RPMI7951 (cell line): ENCODE data around the gene KLHL12. TPM values are rescaled to one million over a fixed set of nuclear protein-coding genes. Genes with fewer than 3 reads are reported as not detected.
A peak's percentile ranks its signal among the peaks of the same experiment; 100 is the strongest.

ENCODE experiments used
- DNase-seq: peaks from one replicate; pipeline ENCODE4 v3.0.0-alpha.2; 2012; ENCODE audit warnings: low read depth
- total RNA-seq: library from RNA; depleted of rRNA; stranded (reverse); fragments of >200 nt; shearing (Covaris generic); gene quantifications from 2 replicates; pipeline ENCODE4 v1.2.3, GENCODE V29; 2014; rRNA removed

Gene KLHL12
- 16.8 and 19.1 TPM in 2 replicates for total RNA-seq

DNA sequence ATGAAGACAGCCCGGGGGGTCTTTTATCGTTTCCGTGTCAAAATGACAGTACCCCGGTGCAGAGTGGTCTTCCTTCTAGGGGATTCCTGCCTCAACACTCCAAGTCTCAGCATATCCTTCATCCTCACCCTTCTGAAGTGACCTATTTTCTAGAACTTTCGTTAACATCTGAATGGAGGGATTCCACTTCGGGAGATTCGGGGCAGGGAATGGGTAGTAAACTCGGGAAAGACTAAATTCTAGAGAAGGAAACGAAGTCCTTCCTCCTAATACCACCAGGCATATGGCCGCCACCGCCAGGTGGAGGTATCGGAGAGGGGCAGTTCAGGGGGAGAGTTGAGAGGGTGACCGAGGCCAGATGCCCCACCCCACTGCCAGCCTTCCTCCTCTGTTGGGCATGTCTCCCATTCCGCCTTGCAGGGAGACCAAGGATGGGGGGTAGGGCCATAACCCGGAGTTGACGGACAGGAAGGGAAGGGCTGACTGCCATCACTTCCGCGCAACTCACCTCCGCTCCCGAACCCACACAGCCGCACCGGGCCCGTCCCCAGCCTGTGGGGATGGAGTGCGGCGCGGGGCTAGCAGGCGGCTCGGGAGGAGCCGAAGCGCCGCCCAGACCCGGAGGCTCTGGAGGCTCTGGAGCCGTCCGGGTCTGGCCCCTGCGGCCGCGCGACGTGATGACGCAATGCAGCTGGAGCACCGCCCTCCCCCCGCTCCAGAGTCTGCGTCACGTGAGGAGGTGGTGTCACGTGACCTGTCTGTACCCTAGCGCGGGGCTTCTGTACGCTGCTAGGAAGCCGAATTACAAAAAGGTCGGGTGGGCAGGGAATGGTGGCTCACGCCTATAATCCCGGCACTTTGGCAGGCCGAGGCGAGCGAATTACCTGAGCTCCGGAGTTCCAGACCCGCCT lies at the start of gene KLHL12:
KLHL12 (minus strand) TSS at position 654 of the 911 bp plus-strand sequence. CDS start 2,072 bp downstream, outside the sequence.
- DNase-seq, result peak; percentile 95

DNA sequence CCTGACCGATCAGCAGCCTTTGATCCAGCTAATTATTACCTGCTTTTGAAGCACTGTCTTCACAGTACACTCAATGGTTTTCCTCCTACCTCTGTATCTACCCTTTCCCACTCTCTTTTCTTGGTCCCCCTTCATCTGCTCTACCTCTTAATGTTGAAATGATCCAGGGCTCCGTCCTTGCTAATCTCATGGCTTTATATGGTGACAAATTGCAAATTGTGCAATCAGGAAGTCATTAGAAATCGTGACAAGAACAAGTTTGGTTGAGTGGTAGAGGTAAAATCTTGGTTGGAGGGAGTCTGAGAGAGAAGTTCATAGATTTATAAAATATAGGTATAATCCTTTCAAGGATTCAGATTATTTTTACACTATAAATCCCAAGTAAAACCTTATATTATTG lies 49.6 kb upstream of the KLHL12 start:
- DNase-seq, result no peak

DNA sequence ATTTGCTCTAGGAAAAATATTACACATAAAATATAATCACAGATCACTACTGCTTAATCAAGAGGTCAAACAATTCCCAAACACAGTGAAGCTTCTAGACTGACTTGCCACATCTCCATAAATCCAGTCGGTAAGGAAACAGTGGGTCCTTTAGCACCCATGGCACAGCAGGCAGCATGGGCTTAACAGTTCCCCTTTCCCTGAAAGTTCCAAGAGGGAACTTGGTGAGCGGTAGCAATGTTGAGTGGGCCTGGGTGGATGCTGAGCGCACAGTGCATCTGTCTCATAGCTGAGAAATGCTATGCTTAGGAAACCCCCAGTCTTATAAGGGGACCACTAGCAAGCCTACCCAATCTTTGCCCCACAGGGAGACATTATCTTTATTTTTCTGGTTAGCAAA lies 47.8 kb upstream of the KLHL12 start:
- no peak for DNase-seq

DNA sequence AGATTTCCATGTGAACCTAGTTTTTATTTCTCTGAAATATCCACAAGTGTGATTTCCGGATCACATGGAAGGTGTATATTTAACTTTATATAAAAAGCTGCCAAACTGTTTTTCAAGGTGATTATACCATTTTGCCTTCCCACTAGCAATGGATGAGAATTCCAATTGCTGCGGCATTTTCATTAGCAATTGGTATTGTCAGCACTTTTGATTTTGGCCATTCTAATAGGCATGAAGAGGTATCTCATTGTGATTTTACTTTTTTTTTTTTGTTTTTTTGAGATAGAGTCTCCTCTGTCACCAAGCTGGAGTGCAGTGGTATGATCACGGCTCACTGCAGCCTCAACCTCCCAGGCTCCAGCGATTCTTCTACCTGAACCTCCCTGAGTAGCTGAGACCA lies 45.0 kb upstream of the KLHL12 start:
- DNase-seq, result no peak

DNA sequence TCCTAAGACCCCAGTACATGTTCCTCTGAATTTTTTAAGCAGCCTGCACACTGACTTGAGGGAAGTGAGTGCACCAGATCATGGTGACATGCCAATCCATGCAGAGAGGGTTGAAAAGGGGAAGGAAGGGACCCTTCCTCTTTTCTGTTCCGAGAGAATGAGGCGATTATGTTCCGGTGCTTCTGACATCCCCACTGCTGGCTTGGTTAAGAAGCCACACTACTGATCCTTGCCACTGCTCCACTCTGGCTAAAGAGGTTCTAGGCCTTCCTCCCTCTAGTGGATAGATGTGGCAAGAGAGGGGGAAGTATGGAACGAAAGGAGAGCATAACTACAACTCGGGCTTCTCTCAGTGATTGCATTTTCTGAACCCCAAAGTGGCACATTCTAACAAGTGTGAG lies 41.9 kb upstream of the KLHL12 start:
- DNase-seq, result peak; percentile 70

DNA sequence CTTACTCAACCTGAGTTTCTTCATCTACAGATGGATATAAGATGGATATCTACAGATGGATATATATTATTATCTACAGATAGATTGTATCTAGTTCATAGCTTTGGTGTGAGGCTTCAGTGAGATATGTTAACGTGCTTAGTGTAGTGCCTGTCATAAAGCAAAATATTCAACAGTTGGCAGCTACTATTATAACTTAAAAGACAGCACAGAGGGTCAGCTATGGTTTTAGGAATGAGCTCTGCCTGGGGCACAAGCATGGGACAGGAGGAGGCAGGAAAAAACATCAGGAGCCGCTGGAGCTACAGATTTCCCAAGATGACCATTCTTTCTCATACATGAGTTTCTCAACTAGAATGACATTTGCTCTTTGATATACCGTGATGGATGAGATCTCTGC lies 41.3 kb upstream of the KLHL12 start:
- no peak for DNase-seq

DNA sequence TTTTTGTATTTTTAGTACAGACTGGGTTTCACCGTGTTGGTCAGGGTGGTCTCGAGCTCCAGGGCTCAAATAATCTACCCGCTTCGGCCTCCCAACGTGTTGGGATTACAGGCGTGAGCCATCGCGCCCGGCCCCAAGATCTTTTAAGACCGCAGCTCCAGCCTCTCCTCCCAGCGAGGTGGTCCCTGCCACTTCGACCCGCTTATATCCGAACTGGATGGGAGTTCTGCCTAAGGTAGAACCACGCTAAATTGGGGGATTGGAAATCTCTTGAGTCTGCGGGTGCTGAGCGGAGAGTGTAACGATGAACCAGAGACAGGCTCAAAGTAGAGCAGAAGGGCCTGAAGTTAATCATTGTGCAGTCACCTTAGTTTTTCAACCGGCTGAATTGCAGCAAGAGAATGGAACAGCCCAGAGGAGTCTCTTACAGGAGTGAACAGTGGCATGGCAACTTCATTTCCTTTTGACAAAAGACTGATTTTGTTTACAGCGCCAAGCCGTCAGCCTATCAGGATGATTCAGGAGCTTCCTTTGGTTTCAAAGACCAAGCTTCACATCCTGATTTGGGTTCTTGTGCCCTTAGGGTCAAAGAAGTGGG lies 40.7 kb upstream of the KLHL12 start:
- peak; percentile 37 for DNase-seq

DNA sequence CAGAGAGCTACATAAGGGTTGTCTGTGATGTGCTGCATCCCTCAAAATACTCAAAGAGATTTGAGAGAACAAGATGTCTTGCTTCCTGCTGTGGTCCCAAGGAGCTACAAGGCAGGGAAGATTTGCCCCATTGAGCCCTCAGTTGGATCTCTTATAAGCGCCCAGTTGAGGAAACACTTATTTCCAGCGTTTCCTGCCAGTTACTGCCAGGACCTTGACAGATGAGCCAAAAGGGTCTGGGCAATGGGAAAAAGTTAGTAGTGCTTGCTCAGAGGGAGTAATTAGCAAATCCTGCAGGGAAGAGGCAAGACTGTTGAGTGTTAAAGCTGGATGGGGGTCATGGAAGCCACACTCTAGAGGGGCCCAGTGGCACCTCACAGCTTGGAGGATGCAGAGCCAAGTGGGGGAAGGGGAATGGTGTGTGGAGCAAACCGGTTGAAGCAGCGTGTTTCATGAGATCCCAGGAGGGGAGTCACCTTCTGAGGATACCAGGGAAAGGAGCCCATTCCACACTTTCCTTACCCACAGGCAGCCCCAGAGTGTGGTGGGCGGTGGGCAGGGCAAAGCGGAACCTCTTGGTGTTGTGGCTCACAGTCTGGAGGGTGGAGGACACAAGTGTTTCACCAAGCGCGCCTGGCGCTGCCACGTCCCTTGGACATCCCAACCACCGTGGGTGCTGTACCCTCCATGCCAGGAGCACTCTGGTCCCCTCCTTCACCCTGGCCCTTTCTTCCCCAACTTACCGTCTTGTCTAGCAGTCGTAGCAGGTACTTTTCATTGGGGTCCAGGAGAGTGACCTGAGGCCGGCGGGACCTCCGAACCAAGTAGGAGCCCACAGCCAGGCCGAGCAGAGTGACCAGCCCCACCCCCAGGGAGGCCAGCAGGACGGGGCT lies 39.2 kb upstream of the KLHL12 start:
- DNase-seq, result no peak

DNA sequence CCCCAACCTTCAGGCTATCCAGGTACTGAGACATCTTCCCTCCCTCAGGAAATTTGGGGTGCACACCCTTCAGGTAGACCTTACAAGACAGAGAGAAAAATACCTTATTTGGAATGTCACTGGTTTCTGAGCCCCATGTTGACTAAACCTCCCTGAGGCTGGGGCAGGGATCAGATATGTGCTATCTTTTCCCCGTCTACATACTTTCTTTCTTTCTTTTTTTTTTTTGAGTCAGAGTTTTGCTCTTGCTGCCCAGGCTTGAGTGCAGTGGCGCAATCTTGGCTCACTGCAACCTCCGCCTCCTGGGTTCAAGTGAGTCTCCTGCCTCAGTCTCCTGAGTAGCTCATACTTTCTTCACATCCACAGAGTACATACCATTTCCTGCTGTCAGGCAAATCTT lies 38.4 kb upstream of the KLHL12 start:
- DNase-seq, result no peak

DNA sequence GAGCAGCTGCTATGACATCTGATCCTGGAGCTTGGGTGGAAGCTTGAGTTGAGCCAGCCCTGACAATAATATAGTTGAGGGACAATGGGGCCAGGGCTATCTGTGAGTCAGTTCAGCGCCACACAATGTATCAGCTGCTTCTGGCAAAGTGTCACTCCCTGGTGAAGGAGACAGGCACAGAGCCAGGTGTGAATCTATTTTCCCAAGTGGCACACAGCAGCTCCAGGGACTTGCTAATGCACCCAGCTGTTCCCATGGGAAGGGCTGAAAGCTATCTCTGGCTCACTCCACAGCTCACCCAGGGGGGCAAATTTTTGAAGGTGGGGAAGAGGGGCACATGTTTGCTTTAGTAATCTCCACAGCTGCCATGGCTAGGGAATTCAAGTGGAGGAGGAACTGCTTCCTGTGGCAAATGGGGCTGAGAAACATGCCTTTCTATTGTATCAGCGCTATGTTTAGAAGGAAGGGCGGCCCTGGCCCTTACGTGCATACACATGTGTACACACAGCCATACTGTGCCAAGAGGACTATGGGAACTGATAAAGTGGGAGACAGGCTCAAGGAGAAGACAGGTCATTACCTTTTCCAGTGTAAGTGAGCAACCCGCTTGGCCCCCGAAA lies 37.9 kb upstream of the KLHL12 start:
- DNase-seq, result peak; percentile 15

DNA sequence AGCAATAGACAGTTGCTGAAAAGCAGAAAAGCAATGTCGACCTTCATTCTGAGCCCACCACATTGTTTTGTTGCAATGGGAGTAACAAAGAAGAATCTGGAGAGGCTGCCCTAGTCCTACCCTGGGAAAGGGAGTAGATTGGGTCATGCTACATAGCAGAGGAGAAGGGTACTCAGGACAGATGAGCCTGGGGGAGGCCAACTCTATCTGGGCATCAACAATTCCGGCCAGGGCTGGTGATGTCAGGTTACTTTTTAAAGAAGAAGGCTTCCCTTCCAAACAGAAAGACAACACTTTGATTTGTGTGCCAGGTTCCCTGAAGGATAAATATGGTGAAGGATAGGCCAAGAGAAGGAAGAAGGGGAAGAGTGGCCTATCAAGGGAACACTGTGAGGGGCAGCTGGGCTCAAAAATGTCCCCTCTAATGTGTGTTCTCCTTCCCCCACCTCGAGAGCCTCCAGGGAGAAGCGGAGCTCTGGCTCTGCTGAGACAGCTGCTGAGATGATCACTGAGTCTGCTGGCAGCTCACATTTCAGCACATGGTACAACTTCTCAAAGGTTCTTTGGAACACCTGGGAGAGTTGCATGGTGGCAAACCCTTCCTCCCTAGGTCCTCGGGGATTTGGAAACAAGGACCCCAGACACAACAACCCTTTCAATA lies 34.3 kb upstream of the KLHL12 start:
- DNase-seq, result no peak

DNA sequence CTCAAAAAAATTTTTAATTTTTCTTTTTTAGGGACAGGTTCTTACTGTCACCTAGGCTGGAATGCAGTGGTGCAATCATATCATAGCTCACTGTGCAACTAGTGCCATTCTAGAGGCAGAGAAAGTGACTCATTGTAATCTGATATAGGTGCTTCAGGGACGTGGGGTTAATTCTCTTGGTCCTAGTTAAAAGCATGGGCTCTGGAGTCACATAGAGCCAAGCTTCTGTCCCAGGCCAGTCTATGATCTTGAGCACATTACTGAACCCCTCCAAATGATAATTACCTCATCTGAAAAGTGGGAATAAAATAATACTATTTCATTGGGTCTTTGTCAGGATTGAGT lies 32.2 kb upstream of the KLHL12 start:
- DNase-seq, result peak; percentile 66

DNA sequence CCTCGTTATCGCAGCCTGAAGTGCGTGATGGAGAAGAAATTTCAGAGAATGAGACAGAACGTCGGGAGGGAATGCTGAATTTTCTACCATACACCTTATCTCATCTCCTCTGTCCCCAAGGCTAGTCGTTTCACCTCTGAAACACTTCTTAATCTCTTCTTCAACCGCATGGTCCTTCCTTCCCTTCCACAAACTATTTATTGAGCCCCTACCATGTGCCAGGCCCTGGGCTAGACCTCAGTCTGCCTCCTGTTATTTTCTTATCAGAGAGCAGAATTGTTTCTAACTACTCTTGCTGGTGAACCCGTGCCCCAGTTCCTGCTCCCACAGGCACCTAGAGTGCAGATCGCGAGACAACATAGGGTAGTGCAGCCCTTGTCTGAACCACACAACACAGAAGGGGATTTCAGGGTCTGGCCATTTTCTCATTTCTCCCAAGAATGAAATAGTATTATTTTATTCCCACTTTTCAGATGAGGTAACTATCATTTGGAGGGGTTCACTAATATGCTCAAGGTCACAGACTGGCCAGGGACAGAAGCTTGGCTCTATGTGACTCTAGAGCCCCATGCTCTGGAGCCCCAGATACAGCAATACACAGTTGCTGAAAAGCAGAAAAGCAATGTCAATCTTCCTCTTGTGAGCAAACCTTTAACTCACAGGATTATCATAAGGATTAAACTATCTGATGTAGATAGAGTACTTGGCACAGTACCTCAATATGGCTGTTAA lies 31.7 kb upstream of the KLHL12 start:
- DNase-seq, result no peak

DNA sequence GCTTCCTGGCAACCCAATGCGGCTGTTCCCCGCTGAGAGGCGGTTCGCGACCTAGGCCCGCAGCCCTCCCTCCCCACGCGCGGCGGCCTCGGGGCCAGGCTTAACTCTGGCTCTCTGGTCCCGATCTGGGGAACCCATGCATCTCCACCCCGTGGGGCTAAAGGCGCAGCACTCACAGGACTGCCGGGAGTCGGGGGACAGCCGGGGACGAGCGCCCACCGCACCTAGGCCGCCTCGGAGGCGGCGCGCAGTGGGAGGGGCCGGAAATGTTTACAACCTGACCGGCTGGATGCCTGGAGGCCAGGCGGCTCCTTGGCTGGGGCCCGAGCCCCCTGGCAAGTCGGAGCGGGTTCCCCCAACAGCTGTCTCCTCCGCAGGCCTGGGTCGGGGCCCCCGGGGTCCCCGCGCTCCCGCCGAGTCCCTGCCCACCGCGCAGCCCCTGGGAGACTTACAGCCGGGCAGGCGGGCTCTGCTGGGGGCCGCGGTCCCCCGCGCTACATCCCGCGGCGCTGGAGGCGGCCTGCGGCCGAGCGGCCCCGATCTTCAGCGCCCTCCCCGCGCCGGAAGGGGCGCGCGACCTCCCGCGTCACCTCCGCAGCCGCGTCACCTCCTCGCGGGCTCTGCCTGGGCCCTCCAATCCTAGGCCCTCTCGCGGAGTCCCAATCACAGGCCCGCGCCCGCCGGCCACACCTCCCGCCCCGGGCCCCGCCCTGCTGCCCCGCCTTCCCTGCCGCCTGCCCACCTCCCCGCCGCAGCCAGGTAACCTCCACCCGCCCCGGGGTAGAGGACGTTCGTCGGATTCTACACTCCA lies 30.9 kb upstream of the KLHL12 start, which contains the start of gene ADIPOR1:
ADIPOR1 (minus strand) TSS at position 580 of the 811 bp plus-strand sequence. CDS start 7,242 bp downstream, outside the sequence.
- DNase-seq, result peak; percentile 81

DNA sequence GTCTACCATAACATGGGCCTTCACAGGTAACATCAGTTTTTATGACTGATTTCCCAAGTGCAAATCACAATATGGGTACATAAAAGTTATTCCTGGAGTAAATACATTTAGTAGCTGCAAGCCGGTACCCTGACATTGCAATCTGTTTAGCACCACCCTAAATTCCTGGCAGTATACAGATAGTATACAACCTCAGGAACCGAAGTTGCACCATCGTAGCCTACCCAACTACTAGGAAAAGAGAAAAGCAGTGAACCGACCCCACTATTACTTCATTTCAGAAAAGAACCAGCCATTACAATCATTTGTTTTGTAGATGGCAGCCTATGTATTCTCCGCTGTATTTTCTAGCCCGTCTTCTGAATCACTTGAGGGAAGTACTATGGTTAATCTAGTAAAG lies 29.9 kb upstream of the KLHL12 start:
- no peak for DNase-seq

DNA sequence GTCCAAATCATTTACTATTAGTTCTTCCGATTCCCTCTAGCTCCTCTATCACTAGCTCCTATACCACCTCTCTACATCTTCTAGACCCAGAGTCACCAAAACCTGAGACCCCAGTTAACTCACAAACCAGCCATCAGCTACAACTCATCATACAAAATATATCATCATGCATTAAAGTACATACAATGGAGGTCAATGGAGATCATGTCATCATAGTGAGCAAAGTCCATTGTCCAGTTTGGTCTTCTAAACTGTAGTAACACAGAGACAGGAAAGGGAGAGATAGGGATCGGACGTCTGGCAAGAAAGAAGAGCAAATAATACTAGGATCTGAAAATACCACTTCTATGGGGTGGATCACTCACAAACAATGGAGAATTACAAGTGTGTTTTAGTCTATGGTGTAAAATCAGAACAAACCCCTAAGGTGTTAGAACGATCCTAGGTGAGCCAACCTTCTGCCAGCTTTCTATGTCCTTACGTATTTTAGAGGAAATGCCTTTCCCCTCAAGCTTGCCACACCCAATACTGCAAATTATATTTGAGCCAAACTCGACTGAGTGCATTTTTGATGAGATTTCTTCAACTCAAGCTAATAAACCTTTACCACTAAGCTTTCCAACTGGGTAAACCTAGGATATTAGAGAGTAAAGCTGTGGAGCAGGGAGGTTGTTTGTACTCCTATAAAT lies 27.2 kb upstream of the KLHL12 start:
- DNase-seq, result no peak

DNA sequence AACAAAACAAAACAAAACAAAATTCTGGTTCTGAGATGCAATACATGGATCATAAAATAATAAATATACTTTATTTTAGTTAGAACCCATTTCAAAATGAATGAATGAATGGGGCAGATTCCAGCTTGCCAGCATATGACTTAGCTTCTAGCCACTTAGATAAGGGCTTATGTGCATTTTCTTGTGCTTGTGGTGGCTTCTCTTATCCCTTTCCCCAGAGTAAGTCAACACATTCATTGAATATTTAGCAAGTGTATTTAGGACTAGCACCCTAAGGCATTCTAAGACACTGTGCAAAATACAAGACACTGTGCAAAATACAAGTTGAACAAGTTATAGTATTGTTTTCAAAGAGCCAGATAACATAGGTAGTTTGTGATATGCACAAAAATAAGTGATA lies 26.4 kb upstream of the KLHL12 start:
- DNase-seq, result no peak

DNA sequence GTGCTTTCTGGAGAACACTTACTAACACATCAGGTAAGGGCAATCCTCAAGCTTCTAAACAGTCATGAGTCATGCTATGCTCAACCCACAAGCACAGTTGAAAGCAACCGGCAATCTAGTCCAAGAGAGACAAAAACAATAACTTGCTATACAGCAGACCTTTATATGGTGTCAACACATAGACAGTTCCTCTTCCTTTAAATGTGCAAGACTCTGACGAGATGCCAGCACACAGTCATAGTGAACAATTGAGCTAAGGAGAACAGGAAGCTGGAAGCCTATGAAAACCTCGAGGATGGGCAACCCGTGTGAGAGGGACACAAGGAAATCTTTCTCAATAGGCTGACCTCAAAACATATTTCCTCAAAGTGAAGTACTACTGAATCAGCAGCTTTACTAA lies 25.8 kb upstream of the KLHL12 start:
- peak; percentile 44 for DNase-seq

DNA sequence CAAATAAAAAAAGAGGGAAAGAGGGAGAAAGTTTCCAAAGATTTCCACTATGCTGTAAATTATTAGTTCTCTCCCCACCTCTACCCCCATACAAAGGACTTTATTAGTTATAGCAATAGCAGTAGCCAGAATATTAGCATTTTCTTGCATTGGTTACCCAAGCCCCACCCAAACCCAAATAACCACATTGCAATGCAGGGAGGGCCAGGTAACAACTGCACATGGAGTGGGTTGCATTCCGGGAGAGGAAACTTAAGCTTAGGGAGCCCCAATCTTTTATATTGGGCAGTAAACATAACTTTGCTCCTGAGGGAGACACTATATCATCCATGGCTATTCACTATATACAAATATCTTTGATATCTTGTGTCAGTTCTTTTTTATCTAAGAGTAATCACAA lies 25.1 kb upstream of the KLHL12 start:
- DNase-seq, result no peak
